Endodermal cell (in vitro differentiated cells): ENCODE results near the gene FXYD3. TPM values are rescaled to one million over a fixed set of nuclear protein-coding genes. Genes with fewer than 3 reads are reported as not detected.

ENCODE experiments used
- DNase-seq: peaks from one replicate; pipeline ENCODE4 v3.0.0-alpha.2; 2017
- H3K27ac ChIP-seq: 2 replicates; pipeline ENCODE4 v1.5.1; 2013; ENCODE audit warnings: mild to moderate bottlenecking, low read depth, low read length, moderate library complexity
- H3K27me3 ChIP-seq: 2 replicates; pipeline ENCODE4 v1.6.1; 2013; ENCODE audit warnings: mild to moderate bottlenecking, low read length, moderate library complexity; ENCODE audit not compliant: insufficient read depth, control insufficient read depth, poor library complexity, severe bottlenecking
- H3K36me3 ChIP-seq: 2 replicates; pipeline ENCODE4 v1.7.0; 2013; ENCODE audit warnings: mild to moderate bottlenecking, low read length, moderate library complexity; ENCODE audit not compliant: control insufficient read depth, insufficient read depth
- H3K4me1 ChIP-seq: one replicate; pipeline ENCODE4 v1.7.0; 2013; ENCODE audit warnings: low read length; ENCODE audit not compliant: control insufficient read depth, insufficient read depth
- H3K4me3 ChIP-seq: 2 replicates; pipeline ENCODE4 v1.5.1; 2013; ENCODE audit warnings: mild to moderate bottlenecking, low read length, moderate library complexity
- H3K9ac ChIP-seq: 2 replicates; pipeline ENCODE4 v1.6.1; 2013; ENCODE audit warnings: mild to moderate bottlenecking, low read length, moderate library complexity; ENCODE audit not compliant: poor library complexity, severe bottlenecking; ENCODE audit errors: extremely low read depth
- H3K9me3 ChIP-seq: 2 replicates; pipeline ENCODE4 v1.6.1; 2013; ENCODE audit warnings: mild to moderate bottlenecking, low read length, moderate library complexity; ENCODE audit not compliant: control insufficient read depth
- H3K27ac Mint-ChIP-seq: 2 replicates; pipeline ENCODE4 v1.8.0; 2020; ENCODE audit warnings: mixed read lengths
- H3K27me3 Mint-ChIP-seq: 2 replicates; pipeline ENCODE4 v1.8.0; 2021; ENCODE audit warnings: mild to moderate bottlenecking, mixed read lengths; ENCODE audit not compliant: insufficient read depth
- H3K36me3 Mint-ChIP-seq: 2 replicates; pipeline ENCODE4 v1.8.0; 2020; ENCODE audit warnings: low read depth, mixed read lengths
- H3K4me1 Mint-ChIP-seq: 2 replicates; pipeline ENCODE4 v1.8.0; 2020; ENCODE audit warnings: mixed read lengths
- H3K4me3 Mint-ChIP-seq: 2 replicates; pipeline ENCODE4 v1.8.0; 2020; ENCODE audit warnings: mild to moderate bottlenecking, moderate library complexity, mixed read lengths
- H3K9me3 Mint-ChIP-seq: 2 replicates; pipeline ENCODE4 v1.8.0; 2020; ENCODE audit warnings: mild to moderate bottlenecking, mixed read lengths
- WGBS, 2 experiments: methylation state at CpG; one replicate each; pipeline versions ENCODE4 v1.1.5 to v1.1.7; 2013; ENCODE audit warnings: missing lambda C conversion rate in 2 of 2, mixed read lengths in 1 of 2; ENCODE audit not compliant: insufficient coverage in 1 of 2, insufficient read length in 1 of 2; 5-methylcytosine and 5-hydroxymethylcytosine counted together
- total RNA-seq, 2 donors: library from RNA; stranded (reverse); fragmentation: NEBNext Ultra II Directional in 1 of 2; extraction: Animal tissue kit (Norgen Biotek cat#: 25700) in 1 of 2; gene quantifications; 2 replicates in 1 of 2; 3 replicates in 1 of 2; pipeline ENCODE4 v1.2.1, GENCODE V29; 2021
- TF ChIP-seq, protein P1 (sequence below): fragments of 200-600 bp; sonication (generic); conservative IDR thresholded peaks from 2 replicates; pipeline ENCODE4 v1.5.0; 2021; ENCODE audit warnings: antibody characterized with exemption, mild to moderate bottlenecking

FXYD3 gene
- total RNA-seq, 2 donors from 2014 or later = not detected

DNA sequence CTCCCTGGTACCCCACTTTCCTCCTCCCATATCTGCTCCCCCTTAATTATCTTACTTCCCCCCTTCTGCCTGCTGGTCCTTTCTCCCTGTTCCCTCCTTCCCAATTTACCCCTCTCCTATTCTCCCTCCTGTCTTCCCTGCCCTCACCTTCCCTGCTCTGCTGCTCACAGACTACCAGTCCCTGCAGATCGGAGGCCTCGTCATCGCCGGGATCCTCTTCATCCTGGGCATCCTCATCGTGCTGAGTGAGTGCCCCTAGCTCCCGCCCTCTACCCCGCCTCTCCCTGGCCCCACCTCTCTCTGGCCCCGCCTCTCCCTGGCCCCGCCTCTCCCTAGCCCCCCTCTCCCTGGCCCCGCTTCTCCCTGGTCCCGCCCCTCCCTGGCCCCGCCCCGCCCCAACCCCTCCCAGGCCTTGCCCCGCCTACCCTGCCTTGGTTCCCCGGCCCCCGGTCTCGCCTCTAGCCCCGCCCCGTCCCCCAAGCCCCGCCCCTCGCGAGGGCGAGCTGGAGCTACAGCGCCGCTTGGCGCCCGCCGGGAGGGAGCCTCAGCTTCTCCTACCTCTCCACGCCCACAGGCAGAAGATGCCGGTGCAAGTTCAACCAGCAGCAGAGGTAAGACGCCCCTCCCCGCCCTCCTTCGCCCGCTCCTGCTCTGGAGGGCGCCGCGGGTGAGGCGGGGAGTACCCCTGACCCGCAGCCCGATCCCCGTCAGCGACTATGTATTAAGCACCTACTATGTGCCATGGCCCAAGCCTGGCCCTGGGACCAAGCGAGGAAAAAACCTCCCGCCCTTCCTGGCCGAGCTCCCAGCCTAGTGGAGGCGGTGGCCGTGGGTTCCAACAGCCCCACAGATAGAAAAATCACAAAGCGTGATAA is 25.6 kb downstream of the FXYD3 start:
- Histone ChIP-seq H3K27ac (no peak overlapping the region), H3K9ac (no peak overlapping the region), H3K4me3 (no peak overlapping the region), H3K4me1 (no peaks in the 10 kb centered on the region), H3K27me3 (peaks cover 53% of the 10 kb centered on the region), H3K9me3 (no peaks in the 10 kb centered on the region), H3K36me3 (no peaks in the 10 kb centered on the region)
- H3K4me1 Mint-ChIP-seq = peaks cover 11% of the 10 kb centered on the region
- DNase-seq = peak; percentile 100
- peak overlapping the region; percentile 47 for H3K4me3 Mint-ChIP-seq
- peaks cover 40% of the 10 kb centered on the region for H3K27me3 Mint-ChIP-seq
- TF ChIP-seq, protein P1, sequence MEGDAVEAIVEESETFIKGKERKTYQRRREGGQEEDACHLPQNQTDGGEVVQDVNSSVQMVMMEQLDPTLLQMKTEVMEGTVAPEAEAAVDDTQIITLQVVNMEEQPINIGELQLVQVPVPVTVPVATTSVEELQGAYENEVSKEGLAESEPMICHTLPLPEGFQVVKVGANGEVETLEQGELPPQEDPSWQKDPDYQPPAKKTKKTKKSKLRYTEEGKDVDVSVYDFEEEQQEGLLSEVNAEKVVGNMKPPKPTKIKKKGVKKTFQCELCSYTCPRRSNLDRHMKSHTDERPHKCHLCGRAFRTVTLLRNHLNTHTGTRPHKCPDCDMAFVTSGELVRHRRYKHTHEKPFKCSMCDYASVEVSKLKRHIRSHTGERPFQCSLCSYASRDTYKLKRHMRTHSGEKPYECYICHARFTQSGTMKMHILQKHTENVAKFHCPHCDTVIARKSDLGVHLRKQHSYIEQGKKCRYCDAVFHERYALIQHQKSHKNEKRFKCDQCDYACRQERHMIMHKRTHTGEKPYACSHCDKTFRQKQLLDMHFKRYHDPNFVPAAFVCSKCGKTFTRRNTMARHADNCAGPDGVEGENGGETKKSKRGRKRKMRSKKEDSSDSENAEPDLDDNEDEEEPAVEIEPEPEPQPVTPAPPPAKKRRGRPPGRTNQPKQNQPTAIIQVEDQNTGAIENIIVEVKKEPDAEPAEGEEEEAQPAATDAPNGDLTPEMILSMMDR = peak; percentile 55
- 6 to 21% methylated on average over 14 to 41 of the region's 48 CpGs for WGBS, 2 experiments
- no peaks in the 10 kb centered on the region for H3K9me3 Mint-ChIP-seq
- no peaks in the 10 kb centered on the region for H3K36me3 Mint-ChIP-seq
- no peak overlapping the region for H3K27ac Mint-ChIP-seq

DNA sequence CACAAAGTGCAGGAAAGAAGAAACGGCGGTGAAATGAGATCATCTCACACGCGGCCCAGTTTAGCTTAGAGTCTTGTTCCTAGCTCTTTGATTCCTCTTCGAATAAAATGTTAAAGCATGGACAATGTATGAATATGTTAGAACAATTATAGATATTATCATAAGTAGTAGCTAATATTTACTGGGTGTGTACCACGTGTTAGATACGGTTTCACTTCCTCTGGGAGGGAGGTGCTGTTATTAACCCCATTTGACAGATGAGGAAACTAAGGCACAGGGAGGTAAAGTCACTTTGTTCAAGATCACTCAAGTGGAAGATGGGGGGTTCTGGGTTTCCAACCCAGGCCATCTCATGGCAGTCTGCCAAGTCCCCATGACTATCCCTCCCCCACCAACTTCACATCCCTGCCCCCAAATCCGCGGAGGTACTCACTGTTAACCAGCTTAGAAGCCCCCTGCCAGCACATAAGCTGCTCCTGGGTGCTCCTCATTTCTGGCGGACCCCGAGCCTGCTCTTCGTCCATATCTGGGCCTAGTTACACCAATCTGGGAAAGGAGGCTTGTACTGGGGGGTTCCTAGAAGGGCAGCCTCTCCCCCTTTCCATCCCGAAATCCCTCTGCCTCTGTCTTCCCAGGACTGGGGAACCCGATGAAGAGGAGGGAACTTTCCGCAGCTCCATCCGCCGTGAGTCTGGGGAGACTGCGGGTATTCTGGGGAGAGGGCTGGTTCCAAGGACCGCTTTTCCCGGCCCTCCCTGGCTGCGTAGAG is 26.4 kb downstream of the FXYD3 start:
- Mint-ChIP-seq H3K4me1 (peaks cover 11% of the 10 kb centered on the region), H3K36me3 (no peaks in the 10 kb centered on the region), H3K27me3 (peaks cover 42% of the 10 kb centered on the region), H3K27ac (no peak overlapping the region), H3K9me3 (no peaks in the 10 kb centered on the region), H3K4me3 (peak overlapping the region; percentile 47)
- Histone ChIP-seq H3K36me3 (no peaks in the 10 kb centered on the region), H3K9ac (no peak overlapping the region), H3K27me3 (peaks cover 53% of the 10 kb centered on the region), H3K4me1 (no peaks in the 10 kb centered on the region), H3K4me3 (peak overlapping the region; percentile 73), H3K9me3 (no peaks in the 10 kb centered on the region), H3K27ac (no peak overlapping the region)
- TF ChIP-seq, protein P1 = no peak
- DNase-seq = peak; percentile 65
- 20 to 32% methylated on average over 8 to 20 of the region's 21 CpGs for WGBS, 2 experiments

DNA sequence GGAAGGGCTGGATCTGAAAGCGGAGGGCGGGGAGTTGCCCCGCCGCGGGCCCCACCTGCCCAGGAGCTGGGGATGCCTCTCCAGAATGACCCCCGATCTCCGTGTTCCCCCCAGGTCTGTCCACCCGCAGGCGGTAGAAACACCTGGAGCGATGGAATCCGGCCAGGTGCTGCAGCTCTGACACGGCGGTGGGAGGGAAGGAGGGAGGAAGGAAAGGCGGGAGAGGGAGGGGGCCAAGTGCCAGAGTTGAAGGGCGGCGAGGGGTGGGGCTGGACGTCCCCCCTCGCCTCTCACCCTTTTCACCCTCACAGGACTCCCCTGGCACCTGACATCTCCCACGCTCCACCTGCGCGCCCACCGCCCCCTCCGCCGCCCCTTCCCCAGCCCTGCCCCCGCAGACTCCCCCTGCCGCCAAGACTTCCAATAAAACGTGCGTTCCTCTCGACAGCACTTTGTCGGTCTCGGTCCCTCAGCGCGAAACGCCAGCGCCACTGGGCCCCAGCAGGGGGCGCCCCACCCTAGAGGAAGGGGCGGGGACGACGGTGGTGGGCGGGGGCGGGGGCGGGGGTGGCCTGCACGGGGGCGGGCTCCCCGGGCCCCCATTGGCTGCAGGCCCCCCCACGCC is 27.1 kb downstream of the FXYD3 start:
- Histone ChIP-seq H3K9me3 (no peaks in the 10 kb centered on the region), H3K27me3 (peaks cover 53% of the 10 kb centered on the region), H3K36me3 (no peaks in the 10 kb centered on the region), H3K4me1 (no peaks in the 10 kb centered on the region), H3K4me3 (peak overlapping the region; percentile 73), H3K27ac (no peak overlapping the region), H3K9ac (no peak overlapping the region)
- Mint-ChIP-seq H3K36me3 (no peaks in the 10 kb centered on the region), H3K27me3 (peaks cover 42% of the 10 kb centered on the region), H3K9me3 (no peaks in the 10 kb centered on the region), H3K4me3 (peak overlapping the region; percentile 47), H3K4me1 (peaks cover 11% of the 10 kb centered on the region), H3K27ac (no peak overlapping the region)
- TF ChIP-seq, protein P1 = peak; percentile 83
- WGBS, 2 experiments = 0% methylated on average over 9 to 32 of the region's 46 CpGs
- DNase-seq = peak; percentile 94
